HEK293 (cell line): ENCODE measurements around the gene FNDC10.
"Not testable (repeated sequence)": the region's sequence is repeated elsewhere in the genome, so short reads cannot be mapped to it uniquely, and the experiment has no call there.

Experiments used
- CTCF ChIA-PET: fragments of 350-600 bp; formaldehyde crosslinking; extraction: SDS; loops from one replicate; lab custom pipeline; 2021; ENCODE audit warnings: antibody characterized with exemption; lab: Yijun Ruan, JAX
- POLR2A ChIA-PET: fragments of 300-600 bp; formaldehyde crosslinking; extraction: SDS; loops from one replicate; lab custom pipeline; 2020; ENCODE audit warnings: antibody characterized with exemption, inconsistent platforms; lab: Yijun Ruan, JAX
- H3K27ac ChIP-seq: fragments of 200-500 bp; sonication (Bioruptor generic); 2 replicates; pipeline ENCODE4 v1.5.1; 2014; ENCODE audit warnings: low read depth, low read length, control low read depth, inconsistent platforms; ENCODE audit errors: extremely low read depth
- H3K36me3 ChIP-seq, 2 experiments: fragments of 200-500 bp in 1 of 2; sonication (Bioruptor generic) in 1 of 2; 1 replicate in 1 of 2; 2 replicates in 1 of 2; pipeline ENCODE4 v1.5.1; 2014 to 2017; ENCODE audit warnings: inconsistent platforms in 2 of 2, low read length in 2 of 2; ENCODE audit not compliant: control insufficient read depth in 2 of 2, insufficient read depth in 1 of 2
- H3K4me1 ChIP-seq: fragments of 200-500 bp; sonication (Bioruptor generic); 2 replicates; pipeline ENCODE4 v1.5.1; 2014; ENCODE audit warnings: mild to moderate bottlenecking, low read length, inconsistent platforms; ENCODE audit not compliant: control insufficient read depth, insufficient read depth
- H3K4me3 ChIP-seq: 2 replicates; pipeline ENCODE4 v1.5.1; 2011; ENCODE audit warnings: low read depth, mild to moderate bottlenecking, control low read depth, low read length, moderate library complexity
- H3K9me3 ChIP-seq: fragments of 200-500 bp; sonication (Bioruptor generic); 2 replicates; pipeline ENCODE4 v1.5.1; 2014; ENCODE audit warnings: low read depth, low read length, inconsistent platforms; ENCODE audit not compliant: control insufficient read depth, insufficient read depth
- SCRT1 ChIP-seq: fragments of 450-650 bp; formaldehyde crosslinking; IDR thresholded peaks from 2 replicates; pipeline ENCODE4 v1.5.1; 2016; ENCODE audit warnings: missing biosample characterization, missing genetic modification characterization, borderline replicate concordance
- SCRT2 ChIP-seq: fragments of 450-650 bp; formaldehyde crosslinking; IDR thresholded peaks from 2 replicates; pipeline ENCODE4 v1.5.1; 2016; ENCODE audit warnings: missing biosample characterization, missing genetic modification characterization
- ZBTB49 ChIP-seq: fragments of 450-650 bp; formaldehyde crosslinking; IDR thresholded peaks from 2 replicates; pipeline ENCODE4 v1.5.1; 2016; ENCODE audit warnings: missing biosample characterization, missing genetic modification characterization, low read depth
- ZFHX2 ChIP-seq: fragments of 450-650 bp; formaldehyde crosslinking; conservative IDR thresholded peaks from 2 replicates; pipeline ENCODE4 v1.5.1; 2016; ENCODE audit warnings: missing biosample characterization, missing genetic modification characterization
- ZNF112 ChIP-seq: fragments of 450-650 bp; formaldehyde crosslinking; IDR thresholded peaks from 2 replicates; pipeline ENCODE4 v1.5.0; 2017; ENCODE audit warnings: missing biosample characterization, missing genetic modification characterization
- ZSCAN23 ChIP-seq: fragments of 450-650 bp; formaldehyde crosslinking; IDR thresholded peaks from 2 replicates; pipeline ENCODE4 v1.5.1; 2016; ENCODE audit warnings: missing biosample characterization, missing genetic modification characterization

The FNDC10 gene

GRCh38 chr1:1599935-1600860, at the start of gene FNDC10 (continued):
- TF ChIP-seq ZBTB49 (tag by site-specific recombination) (no peak), ZSCAN23 (tag by site-specific recombination) (no peak), ZNF112 (tag by site-specific recombination) (no peak), ZFHX2 (tag by site-specific recombination) (0 out of 2 replicates have a peak, but pooled peaks have one; percentile 4)

GRCh38 chr1:1648265-1648664, 48.3 kb upstream of the FNDC10 start:
- POLR2A ChIA-PET, H3K9me3 ChIP-seq, H3K27ac ChIP-seq, H3K4me1 ChIP-seq, CTCF ChIA-PET, H3K4me3 ChIP-seq: not testable (repeated sequence)
- H3K36me3 ChIP-seq, result peaks cover 13 to 66% of the 10 kb centered on the region in 2 experiments; a peak in 2 of 3 replicates

GRCh38 chr1:1647567-1648241, 47.8 kb upstream of the FNDC10 start:
- H3K4me3 ChIP-seq, H3K4me1 ChIP-seq, H3K9me3 ChIP-seq, POLR2A ChIA-PET, CTCF ChIA-PET, H3K27ac ChIP-seq: not testable (repeated sequence)
- H3K36me3 ChIP-seq, result peaks cover 9 to 61% of the 10 kb centered on the region in 2 experiments; a peak in 2 of 3 replicates

- CTCF ChIA-PET, POLR2A ChIA-PET, H3K9me3 ChIP-seq, H3K4me3 ChIP-seq, H3K4me1 ChIP-seq, H3K27ac ChIP-seq: not testable (repeated sequence)
- peaks cover 9 to 47% of the 10 kb centered on the region in 2 experiments; a peak in 2 of 3 replicates for H3K36me3 ChIP-seq
Observed at GRCh38 chr1:1646326-1646725, 46.4 kb upstream of the FNDC10 start.

GRCh38 chr1:1640711-1641461, 41.0 kb upstream of the FNDC10 start:
- POLR2A ChIA-PET, H3K27ac ChIP-seq, H3K4me3 ChIP-seq, H3K9me3 ChIP-seq, CTCF ChIA-PET, H3K4me1 ChIP-seq: not testable (repeated sequence)
- TF ChIP-seq SCRT2 (tag by site-specific recombination), result peak; percentile 68
- 0 out of 2 replicates have a peak, but pooled peaks have one; percentile 39 for TF ChIP-seq SCRT1
- peaks cover 0 to 23% of the 10 kb centered on the region in 2 experiments; a peak in 2 of 3 replicates for H3K36me3 ChIP-seq

GRCh38 chr1:1640081-1640480, 40.1 kb upstream of the FNDC10 start:
- H3K9me3 ChIP-seq, CTCF ChIA-PET, POLR2A ChIA-PET, H3K4me3 ChIP-seq, H3K4me1 ChIP-seq, H3K27ac ChIP-seq: not testable (repeated sequence)
- H3K36me3 ChIP-seq, result peaks cover 0 to 19% of the 10 kb centered on the region in 2 experiments; a peak in 1 of 3 replicates

- H3K4me1 ChIP-seq, CTCF ChIA-PET, POLR2A ChIA-PET, H3K27ac ChIP-seq, H3K4me3 ChIP-seq, H3K9me3 ChIP-seq: not testable (repeated sequence)
- peaks cover 0 to 19% of the 10 kb centered on the region in 2 experiments; a peak in 1 of 3 replicates for H3K36me3 ChIP-seq
Observed at GRCh38 chr1:1639368-1639767, 39.4 kb upstream of the FNDC10 start.

GRCh38 chr1:1638528-1638927, 38.6 kb upstream of the FNDC10 start:
- H3K4me3 ChIP-seq, CTCF ChIA-PET, H3K9me3 ChIP-seq, POLR2A ChIA-PET, H3K27ac ChIP-seq, H3K4me1 ChIP-seq: not testable (repeated sequence)
- H3K36me3 ChIP-seq, result peaks cover 0 to 19% of the 10 kb centered on the region in 2 experiments; a peak in 1 of 3 replicates
